ENCODE results near the gene PNKP. TPM values are rescaled to one million over a fixed set of nuclear protein-coding genes. Genes with fewer than 3 reads are reported as not detected.

Gene PNKP
- total RNA-seq, 1 donor from 2014 or later: 36.9 TPM

DNA sequence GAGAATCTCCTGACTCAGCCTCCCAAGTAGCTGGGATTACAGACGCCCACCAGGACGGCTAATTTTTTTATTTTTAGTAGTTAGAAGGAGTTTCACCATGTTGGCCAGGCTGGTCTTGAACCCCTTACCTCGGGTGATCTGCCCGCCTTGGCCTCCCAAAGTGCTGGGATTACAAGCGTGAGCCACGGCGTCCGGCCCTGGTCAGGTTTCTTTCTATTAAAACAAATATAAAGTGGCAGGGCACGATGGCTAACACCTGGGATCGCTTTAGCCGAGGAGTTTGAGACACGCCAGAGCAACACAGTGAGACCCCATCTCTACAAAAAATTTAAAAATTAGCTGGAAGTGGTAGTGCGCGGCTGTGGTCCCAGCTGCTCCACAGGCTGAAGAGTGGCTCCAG, 50.8 kb downstream of the PNKP start:
- ATAC-seq: no peak
- intact Hi-C loops (cut with DNase I): loop anchor here (2.0 kb wide), 1 partner anchor 60 kb away; the partner anchor contains the start of genes AKT1S1 and TBC1D17
- DNase-seq (ENCODE audit: missing footprints): peak; percentile 27

- ATAC-seq (no peak), DNase-seq (ENCODE audit: missing footprints) (no peak)
- intact Hi-C loops (cut with DNase I): no loop called here
These were observed 53.4 kb downstream of the PNKP start for GRCh38 chr19:49814010-49814409.

DNA sequence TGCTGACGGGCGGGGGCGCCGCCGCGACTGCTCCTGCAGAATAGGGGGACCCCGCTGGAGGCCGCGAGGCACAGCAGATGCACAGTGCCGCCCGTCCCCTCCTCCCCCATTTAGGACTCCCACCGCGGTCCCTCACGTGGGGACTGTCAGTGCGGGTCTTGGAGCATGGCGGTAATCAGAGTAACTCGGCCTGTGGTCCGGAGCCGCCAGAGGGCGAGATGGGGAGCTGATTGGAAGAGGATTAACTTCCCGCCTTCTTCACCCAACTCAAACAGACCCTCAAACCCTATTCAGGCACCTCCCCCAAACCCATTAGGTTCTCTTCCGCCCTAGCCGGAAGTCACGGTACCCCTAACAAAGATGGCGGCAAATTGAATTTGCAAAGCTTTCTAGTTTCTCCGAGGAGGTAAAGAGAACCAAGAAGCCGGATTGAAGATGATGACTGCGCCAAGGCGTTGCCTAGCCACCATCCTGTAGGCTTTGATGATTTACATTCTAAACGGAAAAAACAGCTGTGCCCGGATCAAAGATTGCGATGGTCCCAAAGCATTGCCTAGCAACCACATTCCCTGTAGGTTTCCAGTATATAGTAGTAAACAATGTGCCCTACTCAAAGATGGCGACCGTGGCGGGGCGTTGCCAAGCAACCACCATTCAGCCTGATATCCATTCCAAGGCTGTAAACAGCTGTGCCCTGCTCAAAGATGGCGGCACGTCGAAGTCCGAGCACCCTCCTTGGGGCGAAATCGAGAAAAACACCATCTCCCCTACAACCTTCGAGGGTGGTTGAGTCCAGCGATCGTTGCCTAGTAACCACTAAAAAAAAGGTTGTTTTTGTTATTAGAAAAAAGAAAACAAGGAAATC, 54.1 kb downstream of the PNKP start, which contains the start of gene FUZ:
Gene FUZ, minus strand, starts transcription at position 296 of the 865 bp plus-strand sequence. Its CDS starts 186 bp downstream, at position 110.
- peak; percentile 80 for ATAC-seq
- peak; percentile 99 for DNase-seq (ENCODE audit: missing footprints)
- intact Hi-C loops (cut with DNase I): loop anchor here (1.0 to 2.0 kb wide), 3 partner anchors 38 to 136 kb away; partner anchors contain the start of genes PRMT1 and PTOV1

GRCh38 chr19:49812452-49812996, 54.9 kb downstream of the PNKP start:
- intact Hi-C loops (cut with DNase I): loop anchor here (2.0 kb wide), 1 partner anchor 38 kb away; the partner anchor contains the start of gene PTOV1

DNA sequence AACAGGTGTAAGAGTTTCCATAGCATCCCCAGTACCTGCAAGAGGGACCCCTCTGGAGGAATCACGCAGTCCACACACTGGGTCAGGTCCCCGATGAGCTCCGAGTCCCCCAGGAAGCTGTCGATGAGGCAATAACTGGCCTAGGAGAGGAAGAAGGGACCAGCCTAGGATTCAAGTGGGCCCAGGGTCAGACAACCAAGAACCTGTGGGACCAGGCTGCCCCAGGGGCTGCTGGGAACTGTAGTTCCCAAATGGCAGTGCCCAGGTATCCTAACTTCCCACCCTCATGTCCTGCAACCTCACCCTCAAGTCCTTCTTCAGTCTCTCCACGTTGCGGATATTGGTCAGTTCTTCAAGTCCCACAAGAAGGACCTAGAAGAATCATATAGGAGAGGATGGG, 56.0 kb downstream of the PNKP start:
- intact Hi-C loops (cut with DNase I): no loop called here
- ATAC-seq: no peak
- DNase-seq (ENCODE audit: missing footprints): peak; percentile 14

More at GRCh38 chr19:49812452-49812996, 54.9 kb downstream of the PNKP start:
- DNase-seq (ENCODE audit: missing footprints): peak; percentile 37
- no peak for ATAC-seq

Small RNAs within 50 kb of the gene (microRNA-seq; reads per million reads assigned to microRNA genes)
- gene MIR4749: not detected
- not detected for gene MIR4750
- gene MIR6800: not detected

Other genes with a start within 250 kb of the PNKP start
- 120 TPM for gene RRAS, start 227.4 kb downstream of the PNKP start, total RNA-seq
- 42.5 TPM for gene SCAF1, start 225.4 kb downstream of the PNKP start, total RNA-seq
- gene IRF3, start 201.7 kb downstream of the PNKP start, total RNA-seq: 36.4 TPM
- gene BCL2L12, start 201.6 kb downstream of the PNKP start, total RNA-seq: 10.6 TPM
- gene PRMT1, start 190.3 kb downstream of the PNKP start, total RNA-seq: 122 TPM
- 0.84 TPM for gene ADM5, start 178.0 kb downstream of the PNKP start, total RNA-seq
- 2.9 TPM for gene CPT1C, start 176.5 kb downstream of the PNKP start, total RNA-seq
- 0.57 TPM for gene TSKS, start 104.3 kb downstream of the PNKP start, total RNA-seq
- gene AP2A1, start 100.6 kb downstream of the PNKP start, total RNA-seq: 76.4 TPM
- gene FUZ, start 54.3 kb downstream of the PNKP start, total RNA-seq: 21.0 TPM
- 70.4 TPM for gene MED25, start 49.3 kb downstream of the PNKP start, total RNA-seq
- gene PTOV1, start 16.4 kb downstream of the PNKP start, total RNA-seq: 122 TPM
- gene AKT1S1, start 9.8 kb upstream of the PNKP start, total RNA-seq: 37.2 TPM
- 44.9 TPM for gene TBC1D17, start 10.1 kb upstream of the PNKP start, total RNA-seq
- gene IL4I1, start 29.3 kb upstream of the PNKP start, total RNA-seq: 0.30 TPM
- 10.4 TPM for gene ATF5, start 61.6 kb upstream of the PNKP start, total RNA-seq
- gene NUP62, start 61.9 kb upstream of the PNKP start, total RNA-seq: 30.4 TPM
- gene SIGLEC11, start 93.6 kb upstream of the PNKP start, total RNA-seq: 0.60 TPM
- 22.9 TPM for gene VRK3, start 157.8 kb upstream of the PNKP start, total RNA-seq
- 3.2 TPM for gene ZNF473, start 158.4 kb upstream of the PNKP start, total RNA-seq

All from Right ventricle myocardium inferior (tissue), 1 donor.